ENCODE measurements around the gene PM20D1. TPM values are rescaled to one million over a fixed set of nuclear protein-coding genes. Genes with fewer than 3 reads are reported as not detected.
A peak's percentile ranks its signal among the peaks of the same experiment; 100 is the strongest.
"Not testable (repeated sequence)": the region's sequence is repeated elsewhere in the genome, so short reads cannot be mapped to it uniquely, and the experiment has no call there.

Gene PM20D1
- total RNA-seq, 1 donor from 2014 or later, result 0.16 TPM

GRCh38 chr1:205826995-205827394 lies 22.9 kb downstream of the PM20D1 start:
- Mint-ChIP-seq H3K4me3 (no peak overlapping the region), H3K27me3 (peaks cover 7% of the 10 kb centered on the region), H3K27ac (no peak overlapping the region), H3K36me3 (ENCODE audit: low read depth) (no peaks in the 10 kb centered on the region), H3K9me3 (no peaks in the 10 kb centered on the region), H3K4me1 (peaks cover 16% of the 10 kb centered on the region)
- no peak for DNase-seq
- intact Hi-C loops (cut with micrococcal nuclease), result no loop called here

- Mint-ChIP-seq H3K4me3 (no peak overlapping the region), H3K4me1 (peaks cover 16% of the 10 kb centered on the region), H3K9me3 (no peaks in the 10 kb centered on the region), H3K36me3 (ENCODE audit: low read depth) (no peaks in the 10 kb centered on the region), H3K27ac (no peak overlapping the region), H3K27me3 (peaks cover 7% of the 10 kb centered on the region)
- no peak for DNase-seq
- intact Hi-C loops (cut with micrococcal nuclease), result no loop called here
Observed at GRCh38 chr1:205826016-205826806, 23.7 kb downstream of the PM20D1 start.

GRCh38 chr1:205824180-205824579 lies 25.8 kb downstream of the PM20D1 start:
- H3K9me3 Mint-ChIP-seq, result no peaks in the 10 kb centered on the region
- H3K36me3 Mint-ChIP-seq (ENCODE audit: low read depth), result no peaks in the 10 kb centered on the region
- H3K27ac Mint-ChIP-seq, result no peak overlapping the region
- peak; percentile 61 for DNase-seq
- intact Hi-C loops (cut with micrococcal nuclease), result no loop called here
- H3K27me3 Mint-ChIP-seq, result peaks cover 7% of the 10 kb centered on the region
- H3K4me3 Mint-ChIP-seq, result no peak overlapping the region
- H3K4me1 Mint-ChIP-seq, result peaks cover 16% of the 10 kb centered on the region

- intact Hi-C loops (cut with micrococcal nuclease); DNase-seq; H3K27me3 Mint-ChIP-seq; H3K9me3 Mint-ChIP-seq; H3K36me3 Mint-ChIP-seq (ENCODE audit: low read depth): not testable (repeated sequence)
- Mint-ChIP-seq H3K4me1 (peaks cover 16% of the 10 kb centered on the region), H3K27ac (peak overlapping the region; percentile 57), H3K4me3 (peak overlapping the region; percentile 16)
Observed at GRCh38 chr1:205823260-205823659, 26.7 kb downstream of the PM20D1 start.

- no peaks in the 10 kb centered on the region for H3K36me3 Mint-ChIP-seq (ENCODE audit: low read depth)
- no peak overlapping the region for H3K4me3 Mint-ChIP-seq
- DNase-seq, result no peak
- intact Hi-C loops (cut with micrococcal nuclease), result no loop called here
- H3K27me3 Mint-ChIP-seq, result peaks cover 2% of the 10 kb centered on the region
- H3K27ac Mint-ChIP-seq, result no peak overlapping the region
- no peaks in the 10 kb centered on the region for H3K9me3 Mint-ChIP-seq
- peaks cover 16% of the 10 kb centered on the region for H3K4me1 Mint-ChIP-seq
Observed at GRCh38 chr1:205822397-205822796, 27.5 kb downstream of the PM20D1 start.

- DNase-seq, result no peak
- Mint-ChIP-seq H3K36me3 (ENCODE audit: low read depth) (no peaks in the 10 kb centered on the region), H3K9me3 (no peaks in the 10 kb centered on the region), H3K27me3 (peaks cover 9% of the 10 kb centered on the region), H3K4me1 (peaks cover 7% of the 10 kb centered on the region), H3K27ac (no peak overlapping the region), H3K4me3 (no peak overlapping the region)
- intact Hi-C loops (cut with micrococcal nuclease), result no loop called here
Observed at GRCh38 chr1:205817988-205818387, 31.9 kb downstream of the PM20D1 start.

GRCh38 chr1:205817364-205817763 lies 32.6 kb downstream of the PM20D1 start:
- Mint-ChIP-seq H3K4me1 (peaks cover 8% of the 10 kb centered on the region), H3K27ac (no peak overlapping the region), H3K27me3 (peaks cover 9% of the 10 kb centered on the region), H3K4me3 (no peak overlapping the region), H3K36me3 (ENCODE audit: low read depth) (no peaks in the 10 kb centered on the region), H3K9me3 (no peaks in the 10 kb centered on the region)
- intact Hi-C loops (cut with micrococcal nuclease), result no loop called here
- DNase-seq, result no peak

GRCh38 chr1:205813755-205814058 lies 36.2 kb downstream of the PM20D1 start:
- H3K27me3 Mint-ChIP-seq, result peaks cover 9% of the 10 kb centered on the region
- H3K36me3 Mint-ChIP-seq (ENCODE audit: low read depth), result peaks cover 17% of the 10 kb centered on the region
- H3K4me1 Mint-ChIP-seq, result peaks cover 31% of the 10 kb centered on the region
- H3K27ac Mint-ChIP-seq, result peak overlapping the region; percentile 86
- no peaks in the 10 kb centered on the region for H3K9me3 Mint-ChIP-seq
- intact Hi-C loops (cut with micrococcal nuclease), result loop anchor here (1.0 to 2.0 kb wide), 3 partner anchors 37 to 64 kb away; partner anchors contain the start of genes PM20D1 and RAB29
- peak overlapping the region; percentile 95 for H3K4me3 Mint-ChIP-seq
- no peak for DNase-seq

GRCh38 chr1:205812878-205813754 lies 36.8 kb downstream of the PM20D1 start, which contains the start of gene SLC41A1:
TSS of gene SLC41A1 (minus strand) at chr1:205813198. CDS start at chr1:205810441, 2,757 bp downstream.
- H3K27me3 Mint-ChIP-seq, result peaks cover 9% of the 10 kb centered on the region
- intact Hi-C loops (cut with micrococcal nuclease), result loop anchor here (1.0 to 2.0 kb wide), 3 partner anchors 37 to 64 kb away; partner anchors contain the start of genes PM20D1 and RAB29
- H3K4me1 Mint-ChIP-seq, result peaks cover 37% of the 10 kb centered on the region
- H3K36me3 Mint-ChIP-seq (ENCODE audit: low read depth), result peaks cover 22% of the 10 kb centered on the region
- no peaks in the 10 kb centered on the region for H3K9me3 Mint-ChIP-seq
- DNase-seq, result peak; percentile 95
- H3K4me3 Mint-ChIP-seq, result peak within 1 kb of the TSS; percentile 95
- H3K27ac Mint-ChIP-seq, result peak within 1 kb of the TSS; percentile 86

GRCh38 chr1:205812271-205812877 lies 37.6 kb downstream of the PM20D1 start:
- Mint-ChIP-seq H3K27ac (peak overlapping the region; percentile 78), H3K27me3 (peaks cover 9% of the 10 kb centered on the region), H3K36me3 (ENCODE audit: low read depth) (peaks cover 23% of the 10 kb centered on the region), H3K4me3 (peak overlapping the region; percentile 95), H3K9me3 (no peaks in the 10 kb centered on the region), H3K4me1 (peaks cover 38% of the 10 kb centered on the region)
- peak; percentile 77 for DNase-seq
- intact Hi-C loops (cut with micrococcal nuclease), result loop anchor here (2.0 kb wide), 1 partner anchor 38 kb away; the partner anchor contains the start of gene RAB29

- Mint-ChIP-seq H3K4me3 (peak overlapping the region; percentile 95), H3K27ac (no peak overlapping the region), H3K4me1 (peaks cover 41% of the 10 kb centered on the region), H3K9me3 (no peaks in the 10 kb centered on the region), H3K36me3 (ENCODE audit: low read depth) (peaks cover 28% of the 10 kb centered on the region), H3K27me3 (peaks cover 9% of the 10 kb centered on the region)
- intact Hi-C loops (cut with micrococcal nuclease), result loop anchor here (2.0 kb wide), 1 partner anchor 37 kb away; the partner anchor contains the start of gene RAB29
- DNase-seq, result peak; percentile 60
Observed at GRCh38 chr1:205811660-205812059, 38.3 kb downstream of the PM20D1 start.

- peaks cover 31% of the 10 kb centered on the region for H3K36me3 Mint-ChIP-seq (ENCODE audit: low read depth)
- H3K4me1 Mint-ChIP-seq, result peaks cover 51% of the 10 kb centered on the region
- no peaks in the 10 kb centered on the region for H3K9me3 Mint-ChIP-seq
- H3K27ac Mint-ChIP-seq, result no peak overlapping the region
- no peak for DNase-seq
- H3K4me3 Mint-ChIP-seq, result no peak overlapping the region
- intact Hi-C loops (cut with micrococcal nuclease), result no loop called here
- H3K27me3 Mint-ChIP-seq, result peaks cover 9% of the 10 kb centered on the region
Observed at GRCh38 chr1:205810448-205811157, 39.3 kb downstream of the PM20D1 start.

- Mint-ChIP-seq H3K27ac (no peak overlapping the region), H3K4me1 (peaks cover 58% of the 10 kb centered on the region), H3K36me3 (ENCODE audit: low read depth) (peaks cover 32% of the 10 kb centered on the region), H3K27me3 (peaks cover 9% of the 10 kb centered on the region), H3K9me3 (no peaks in the 10 kb centered on the region), H3K4me3 (no peak overlapping the region)
- intact Hi-C loops (cut with micrococcal nuclease), result no loop called here
- DNase-seq, result no peak
Observed at GRCh38 chr1:205809942-205810345, 40.0 kb downstream of the PM20D1 start.

Measured in activated CD4-positive, alpha-beta T cell treated with anti-CD3 and anti-CD28 coated beads, Interleukin-2, amount 10 ng/mL, durations not matched to agents 24 days and 14 days (primary cell).